K562 (cell line): ENCODE results near the gene NEDD4L. TPM values are rescaled to one million over a fixed set of nuclear protein-coding genes. Genes with fewer than 3 reads are reported as not detected.
A peak's percentile ranks its signal among the peaks of the same experiment; 100 is the strongest.

Experiments
- ATAC-seq: fragments of 200-7000 bp; cut with Tn5 transposase; 3 replicates; pipeline ENCODE4 v1.9.1; 2020; ENCODE audit warnings: moderate library complexity
- BruUV-seq: library from RNA; stranded (reverse); fragments of 400-500 nt; replicated peaks from 2 replicates; lab custom pipeline; 2021; lab: Mats Ljungman, UMichigan
- CTCF ChIA-PET: fragments of 300-600 bp; formaldehyde crosslinking; extraction: SDS; loops from one replicate; lab custom pipeline; 2021; ENCODE audit warnings: low intra/inter-chr PET ratio; lab: Yijun Ruan, JAX
- POLR2A ChIA-PET: fragments of 300-600, 350-650 bp; sonication (Branson Sonifier 250); formaldehyde crosslinking; extraction: SDS; loops from one replicate; lab custom pipeline; 2021; ENCODE audit warnings: antibody characterized with exemption, inconsistent platforms; lab: Yijun Ruan, JAX
- DNase-seq, 4 experiments: peaks; one replicate each; pipeline versions ENCODE4 v3.0.0 to v3.0.0-alpha.2; 2011 to 2018; ENCODE audit warnings: low spot score in 3 of 4, mixed read lengths in 3 of 4; ENCODE audit errors: extremely low read depth in 1 of 4
- FAIRE-seq: peaks from 2 replicates; lab custom pipeline; 2011; peaks lifted over from hg19 to GRCh38; lab: Jason Lieb, UNC
- H2AFZ ChIP-seq: 2 replicates; pipeline ENCODE4 v1.6.0; 2011; ENCODE audit warnings: low read depth, low read length, control low read depth, inconsistent platforms
- H3K27ac ChIP-seq: fragments of 200-600 bp; 3 replicates; pipeline ENCODE4 v1.8.0; 2011; ENCODE audit warnings: low read depth, mild to moderate bottlenecking, control low read depth, inconsistent platforms, low read length, moderate library complexity, mixed read lengths; ENCODE audit errors: extremely low read depth
- H3K27me3 ChIP-seq, 2 experiments: fragments of 300-600 bp in 1 of 2; 2 replicates in 1 of 2; 3 replicates in 1 of 2; pipeline versions ENCODE4 v1.6.0 to v1.8.0; 2011; ENCODE audit warnings: inconsistent platforms in 2 of 2, low read length in 2 of 2, mild to moderate bottlenecking in 1 of 2, mixed read lengths in 1 of 2, moderate library complexity in 1 of 2; ENCODE audit not compliant: control insufficient read depth in 2 of 2, insufficient read depth in 2 of 2
- H3K36me3 ChIP-seq: fragments of 300-600 bp; 3 replicates; pipeline ENCODE4 v1.8.0; 2011; ENCODE audit warnings: mild to moderate bottlenecking, low read length, inconsistent platforms; ENCODE audit not compliant: control insufficient read depth, insufficient read depth
- H3K4me1 ChIP-seq, 2 experiments: fragments of 200-600 bp in 1 of 2; replicated peaks in 1 of 2; 2 replicates in 1 of 2; 3 replicates in 1 of 2; pipeline versions ENCODE4 v1.5.1 to v1.8.0; 2011; ENCODE audit warnings: inconsistent platforms in 2 of 2, low read length in 2 of 2, mild to moderate bottlenecking in 1 of 2, mixed read lengths in 1 of 2, moderate library complexity in 1 of 2; ENCODE audit not compliant: control insufficient read depth in 2 of 2, insufficient read depth in 2 of 2
- H3K4me2 ChIP-seq: 2 replicates; pipeline ENCODE4 v1.6.1; 2011; ENCODE audit warnings: low read length, control low read depth, inconsistent platforms, mixed read lengths; ENCODE audit not compliant: insufficient read depth
- H3K4me3 ChIP-seq: fragments of 200-600 bp; sonication (generic), shearing (Covaris generic); 2 replicates; pipeline ENCODE4 v1.5.1; 2016; ENCODE audit warnings: control low read depth, inconsistent platforms
- H3K79me2 ChIP-seq: fragments of 200-600 bp; 3 replicates; pipeline ENCODE4 v1.8.0; 2011; ENCODE audit warnings: low read length, inconsistent platforms; ENCODE audit not compliant: control insufficient read depth, insufficient read depth
- H3K9ac ChIP-seq, 2 experiments: 2 replicates each; pipeline versions ENCODE4 v1.6.0 to v1.6.1; 2011; ENCODE audit warnings: low read depth in 2 of 2, low read length in 2 of 2, control low read depth in 1 of 2, inconsistent platforms in 1 of 2, mild to moderate bottlenecking in 1 of 2, mixed read lengths in 1 of 2; ENCODE audit not compliant: insufficient read depth in 1 of 2
- H3K9me1 ChIP-seq: one replicate; pipeline ENCODE4 v1.6.0; 2011; ENCODE audit warnings: inconsistent platforms, mild to moderate bottlenecking, low read length, moderate library complexity; ENCODE audit not compliant: control insufficient read depth, insufficient read depth
- H3K9me3 ChIP-seq: replicated peaks from 2 replicates; pipeline ENCODE4 v1.5.1; 2011; ENCODE audit warnings: low read depth, low read length, inconsistent platforms; ENCODE audit not compliant: control insufficient read depth, insufficient read depth
- H4K20me1 ChIP-seq: replicated peaks from 2 replicates; pipeline ENCODE4 v1.6.1; 2011; ENCODE audit warnings: low read length, inconsistent platforms, mixed read lengths; ENCODE audit not compliant: control insufficient read depth, insufficient read depth
- CTCF ChIP-seq, 3 experiments: IDR thresholded peaks in 2 of 3; conservative IDR thresholded peaks in 1 of 3; 2 replicates each; pipeline ENCODE4 v1.5.1; 2011 to 2012; ENCODE audit warnings: low read length in 3 of 3, mild to moderate bottlenecking in 3 of 3, control low read depth in 2 of 3, improper control_type of control experiment in 1 of 3, inconsistent platforms in 1 of 3, low read depth in 1 of 3, mixed read lengths in 1 of 3, moderate library complexity in 1 of 3; ENCODE audit not compliant: insufficient read depth in 2 of 3
- GATAD2B ChIP-seq: fragments of 450-650 bp; IDR thresholded peaks from 2 replicates; pipeline ENCODE4 v1.6.1; 2017; ENCODE audit warnings: mild to moderate bottlenecking, borderline replicate concordance
- MED1 ChIP-seq: sonication (generic); formaldehyde crosslinking; IDR thresholded peaks from 2 replicates; pipeline ENCODE4 v1.8.1; 2023; ENCODE audit warnings: missing genetic modification reagents, borderline replicate concordance
- STAT5B ChIP-seq: fragments of 250-450 bp; sonication (Bioruptor Pico); IDR thresholded peaks from 2 replicates; pipeline ENCODE4 v1.8.0; 2021; ENCODE audit warnings: mild to moderate bottlenecking, inconsistent platforms
- WGBS: fragments of 100-300 bp; shearing (Covaris generic); methylation state at CpG from one replicate; pipeline ENCODE4 v1.1.6; 2016; ENCODE audit warnings: low coverage, mixed read lengths; ENCODE audit not compliant: insufficient coverage; ENCODE audit errors: missing lambda C conversion rate; 5-methylcytosine and 5-hydroxymethylcytosine counted together
- in situ Hi-C: fragments of 300-500 bp; cut with MboI; formaldehyde crosslinking; loops from 4 replicates; pipeline ENCODE4 v1.15.0; 2018; ENCODE audit warnings: inconsistent platforms, mixed read lengths
- intact Hi-C: fragments of 100-400 bp; cut with micrococcal nuclease; formaldehyde crosslinking; loops from 2 replicates; pipeline ENCODE4 v1.14.2; 2022
- polyA plus RNA-seq, 8 experiments: library from polyadenylated mRNA; depleted of rRNA in 4 of 8; stranded (reverse) in 5 of 8; unstranded in 3 of 8; fragments of >200 nt; fragmentation: Nextera tagmentation in 2 of 8; fragmentation: Illumina TruSeq in 1 of 8; extraction: Ambion mirVana in 2 of 8; extraction: Trizol in 1 of 8; gene quantifications; 2 replicates each; pipeline versions ENCODE4 v1.2.1 to v1.2.3, GENCODE V29; 2011 to 2014; ENCODE audit warnings: inconsistent platforms in 1 of 8, missing spikeins in 1 of 8
- total RNA-seq, 7 experiments: library from RNA; depleted of rRNA in 6 of 7; stranded (reverse); fragments of >200 nt in 6 of 7; fragmentation: Illumina TruSeq in 2 of 7; extraction: Trizol in 2 of 7; gene quantifications; 2 replicates each; pipeline versions ENCODE4 v1.2.1 to v1.2.3, GENCODE V29; 2011 to 2021; ENCODE audit warnings: low replicate concordance in 1 of 7
- TF ChIP-seq, protein P1 (sequence below): fragments of 250-450 bp; sonication (Bioruptor Pico); IDR thresholded peaks from 2 replicates; pipeline ENCODE4 v1.8.0; 2021; ENCODE audit warnings: mild to moderate bottlenecking, moderate library complexity

The NEDD4L gene
- total and polyA plus RNA-seq, 9 of the 15 experiments (the other 6 are each of a cell fraction or from before 2014, with no cell fraction given) = 8.1 to 33.4 (median 19.9) TPM

DNA sequence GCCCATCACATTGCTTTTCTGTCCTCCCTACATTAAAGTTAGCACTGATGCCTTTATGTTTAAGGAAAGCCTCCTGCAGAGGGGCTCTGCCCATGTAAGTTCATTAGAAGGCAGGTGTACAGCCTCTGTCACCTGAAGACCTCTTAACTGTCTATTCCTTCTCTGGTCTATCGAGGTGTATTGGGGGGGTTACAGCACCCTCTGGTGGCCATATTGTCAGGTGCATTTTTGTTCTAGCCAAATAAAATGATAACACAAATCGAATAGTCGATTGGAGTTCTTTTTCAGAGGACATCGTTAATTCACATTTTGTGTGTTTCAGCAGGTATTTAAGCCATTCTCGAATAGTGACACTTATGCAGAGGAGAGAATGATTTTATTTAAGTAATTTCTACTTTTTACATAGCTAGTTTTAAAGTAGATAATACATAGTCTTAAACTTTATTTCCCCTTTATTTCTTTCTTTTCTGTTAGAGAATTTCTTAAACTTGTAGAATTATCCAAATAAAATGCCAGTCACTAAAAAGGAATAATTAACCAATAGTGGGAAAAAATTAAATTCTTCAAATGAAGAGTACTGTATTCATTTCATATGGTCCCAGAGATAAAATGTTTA, 136.8 kb downstream of the NEDD4L start (continued):
- TF ChIP-seq CTCF (IDR thresholded peaks at IDR 0.05 in 2 of 3, conservative IDR thresholded peaks at IDR 0.05 in 1 of 3; ENCODE audit: insufficient read depth in 2 of 3, low read depth in 1 of 3, low read length in 3 of 3) (peak; percentile 54 to 77 (median 73)), MED1 (no peak)

DNA sequence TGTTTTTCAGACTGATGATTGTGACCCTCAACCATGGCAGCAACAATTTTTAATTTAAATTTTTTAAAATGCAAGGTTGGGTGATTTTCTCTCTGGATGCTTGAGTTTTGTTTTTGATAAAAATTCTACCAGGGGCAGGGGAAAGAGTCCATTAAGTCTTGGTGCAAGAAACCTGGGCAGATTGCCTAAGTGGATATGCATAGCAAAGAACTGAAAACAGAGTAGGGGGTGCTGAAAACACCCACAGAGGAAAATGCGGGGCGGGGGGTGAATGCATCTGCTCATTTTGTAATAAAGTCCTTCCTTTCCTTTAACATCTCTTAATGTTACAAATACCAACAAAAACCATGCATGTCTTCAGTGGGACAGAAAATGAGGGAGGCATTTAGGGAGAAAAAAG, 138.0 kb downstream of the NEDD4L start:
- BruUV-seq = no TSS peak
- ChIA-PET CTCF (interaction anchor here (1.1 to 1.8 kb wide), 4 partner anchors 42 to 302 kb away, joined by 3 to 7 read pairs (median 4); no protein-coding TSS in a partner anchor), POLR2A (no interaction called here)
- Histone ChIP-seq H3K27me3 (no peaks in the 10 kb centered on the region), H3K4me2 (no peak overlapping the region), H3K36me3 (no peaks in the 10 kb centered on the region), H2AFZ (no peak overlapping the region), H3K9ac (no peak overlapping the region), H3K27ac (no peak overlapping the region), H4K20me1 (no peaks in the 10 kb centered on the region), H3K9me1 (no peaks in the 10 kb centered on the region), H3K79me2 (no peaks in the 10 kb centered on the region; the same call in 2 of the 3 replicates), H3K9me3 (no peaks in the 10 kb centered on the region), H3K4me3 (no peak overlapping the region)
- DNase-seq (no peak), FAIRE-seq (no peak), ATAC-seq (no peak)
- 71% methylated on average over 2 of the region's 2 CpGs for WGBS
- in situ Hi-C loops (loop anchor here (25.0 kb wide), 1 partner anchor 305 kb away; no protein-coding TSS in a partner anchor), intact Hi-C loops (loop anchor here (2.0 kb wide), 2 partner anchors 137 to 299 kb away; partner anchors contain the start of gene NEDD4L)
- TF ChIP-seq, protein P1, sequence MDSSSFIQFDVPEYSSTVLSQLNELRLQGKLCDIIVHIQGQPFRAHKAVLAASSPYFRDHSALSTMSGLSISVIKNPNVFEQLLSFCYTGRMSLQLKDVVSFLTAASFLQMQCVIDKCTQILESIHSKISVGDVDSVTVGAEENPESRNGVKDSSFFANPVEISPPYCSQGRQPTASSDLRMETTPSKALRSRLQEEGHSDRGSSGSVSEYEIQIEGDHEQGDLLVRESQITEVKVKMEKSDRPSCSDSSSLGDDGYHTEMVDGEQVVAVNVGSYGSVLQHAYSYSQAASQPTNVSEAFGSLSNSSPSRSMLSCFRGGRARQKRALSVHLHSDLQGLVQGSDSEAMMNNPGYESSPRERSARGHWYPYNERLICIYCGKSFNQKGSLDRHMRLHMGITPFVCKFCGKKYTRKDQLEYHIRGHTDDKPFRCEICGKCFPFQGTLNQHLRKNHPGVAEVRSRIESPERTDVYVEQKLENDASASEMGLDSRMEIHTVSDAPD (CRISPR knock-in tag) = no peak
- TF ChIP-seq STAT5B (CRISPR knock-in tag) = no peak
- no peak for TF ChIP-seq GATAD2B
- TF ChIP-seq, all 486 proteins: peak for 0
- H3K4me1 ChIP-seq = peaks cover 0 to 6% of the 10 kb centered on the region in 2 experiments; a peak in 3 of 5 replicates
